ENCODE results near the gene EPHA1. TPM values are rescaled to one million over a fixed set of nuclear protein-coding genes. Genes with fewer than 3 reads are reported as not detected.

Gene EPHA1
- total RNA-seq, 5 donors from 2014 or later (not counting 1 experiment from before 2014, with no cell fraction given), result 23.8 to 49.8 (median 43.5) TPM

DNA sequence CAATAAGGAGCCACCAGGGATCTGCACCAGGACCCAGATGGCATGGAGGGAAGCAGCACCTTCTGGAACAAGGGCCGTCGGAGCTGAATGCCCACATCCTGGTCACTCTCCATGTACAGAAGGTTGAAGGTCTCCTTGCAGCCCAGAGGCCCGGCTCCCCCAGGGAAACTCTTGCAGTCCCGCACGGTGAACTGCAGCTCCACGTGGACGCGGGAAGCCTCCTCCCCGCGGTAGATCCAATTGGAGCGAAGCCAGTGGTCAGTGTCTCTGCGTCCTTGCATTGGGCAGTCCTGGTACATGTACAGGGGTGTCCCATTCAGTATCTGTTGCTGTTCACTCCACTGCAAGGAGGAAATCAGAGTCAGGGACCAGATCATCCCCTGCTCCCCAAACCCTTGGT, 7.4 kb downstream of the EPHA1 start:
- H3K4me3 ChIP-seq (ENCODE audit: control insufficient read depth in 1 of 2, extremely low read depth in 1 of 2, low read length in 1 of 2), result no peak overlapping the region
- no peak for DNase-seq
- H3K36me3 Mint-ChIP-seq, result peaks cover 11% of the 10 kb centered on the region
- WGBS (ENCODE audit: insufficient coverage), result 92% methylated on average over 12 of the region's 12 CpGs
- ChIA-PET POLR2A (interaction anchor here in 1 of 2 donors (0.8 kb wide), 1 partner anchor 400 kb away, joined by 3 read pairs; no protein-coding TSS in a partner anchor), CTCF (interaction anchor here (1.4 to 2.1 kb wide), 3 partner anchors 15 to 102 kb away, joined by 3 to 7 read pairs (median 3); no protein-coding TSS in a partner anchor)
- no peaks in the 10 kb centered on the region for H3K9me3 ChIP-seq
- H3K27me3 Mint-ChIP-seq, result no peaks in the 10 kb centered on the region
- H3K4me3 Mint-ChIP-seq, result no peak overlapping the region
- peaks cover 31 to 38% (median 36%) of the 10 kb centered on the region in 3 donors for H3K4me1 Mint-ChIP-seq
- peaks cover 0 to 2% of the 10 kb centered on the region in 2 experiments for H3K27me3 ChIP-seq (replicated peaks in 1 of 2; ENCODE audit: control insufficient read depth in 2 of 2, extremely low read depth in 1 of 2, insufficient read depth in 2 of 2, low read length in 1 of 2)
- ATAC-seq (replicated peaks in 1 of 4), result no peak
- peak overlapping the region in 1 of 2 donors; percentile 87 for H3K27ac Mint-ChIP-seq
- H3K9me3 Mint-ChIP-seq, result no peaks in the 10 kb centered on the region
- H3K27ac ChIP-seq (ENCODE audit: low read length), result no peak overlapping the region
- peaks cover 18 to 22% of the 10 kb centered on the region in 2 donors for H3K36me3 ChIP-seq (ENCODE audit: control insufficient read depth in 2 of 2, extremely low read depth in 1 of 2, insufficient read depth in 1 of 2, low read length in 1 of 2)
- H3K4me1 ChIP-seq (ENCODE audit: control insufficient read depth in 1 of 2, extremely low read depth in 1 of 2, insufficient read depth in 2 of 2, low read length in 2 of 2), result peaks cover 11 to 15% of the 10 kb centered on the region in 2 experiments

DNA sequence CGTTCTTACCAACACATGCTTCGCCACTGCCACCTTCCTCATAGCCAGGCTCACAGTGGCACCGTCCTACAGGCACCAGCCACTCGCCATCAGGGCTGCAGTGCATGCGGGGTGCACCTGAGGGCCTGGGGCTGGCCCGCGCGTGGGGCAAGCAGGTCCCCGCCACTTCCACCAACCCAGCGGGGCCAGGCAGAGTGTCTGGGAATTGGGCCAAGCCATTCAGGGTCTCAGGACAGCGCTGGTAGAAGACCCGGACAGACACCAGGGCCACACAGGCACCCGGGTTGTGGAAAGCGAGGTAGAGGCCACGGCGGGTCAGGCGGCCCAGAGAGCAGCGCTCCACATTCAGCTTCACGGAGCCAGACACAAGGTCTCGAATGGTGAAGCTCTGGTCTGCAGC, 9.0 kb downstream of the EPHA1 start:
- POLR2A ChIA-PET, result no interaction called here
- H3K4me3 ChIP-seq (ENCODE audit: control insufficient read depth in 1 of 2, extremely low read depth in 1 of 2, low read length in 1 of 2), result no peak overlapping the region
- Mint-ChIP-seq H3K27me3 (no peaks in the 10 kb centered on the region), H3K4me3 (no peak overlapping the region), H3K9me3 (no peaks in the 10 kb centered on the region), H3K36me3 (peaks cover 14% of the 10 kb centered on the region), H3K4me1 (peaks cover 20 to 33% (median 29%) of the 10 kb centered on the region in 3 donors), H3K27ac (peak overlapping the region in 1 of 2 donors; percentile 48)
- H3K27me3 ChIP-seq (replicated peaks in 1 of 2; ENCODE audit: control insufficient read depth in 2 of 2, extremely low read depth in 1 of 2, insufficient read depth in 2 of 2, low read length in 1 of 2), result peaks cover 0 to 2% of the 10 kb centered on the region in 2 experiments
- H3K36me3 ChIP-seq (ENCODE audit: control insufficient read depth in 2 of 2, extremely low read depth in 1 of 2, insufficient read depth in 1 of 2, low read length in 1 of 2), result peaks cover 18 to 28% of the 10 kb centered on the region in 2 donors
- ATAC-seq (replicated peaks in 1 of 4), result no peak
- peaks cover 4 to 8% of the 10 kb centered on the region in 2 experiments for H3K4me1 ChIP-seq (ENCODE audit: control insufficient read depth in 1 of 2, extremely low read depth in 1 of 2, insufficient read depth in 2 of 2, low read length in 2 of 2)
- H3K9me3 ChIP-seq, result no peaks in the 10 kb centered on the region
- H3K27ac ChIP-seq (ENCODE audit: low read length), result no peak overlapping the region
- WGBS (ENCODE audit: insufficient coverage), result 91% methylated on average over 16 of the region's 20 CpGs
- CTCF ChIA-PET, result interaction anchor here in 1 of 2 donors (1.8 kb wide), 1 partner anchor 100 kb away, joined by 3 read pairs; no protein-coding TSS in a partner anchor
- no peak for DNase-seq

DNA sequence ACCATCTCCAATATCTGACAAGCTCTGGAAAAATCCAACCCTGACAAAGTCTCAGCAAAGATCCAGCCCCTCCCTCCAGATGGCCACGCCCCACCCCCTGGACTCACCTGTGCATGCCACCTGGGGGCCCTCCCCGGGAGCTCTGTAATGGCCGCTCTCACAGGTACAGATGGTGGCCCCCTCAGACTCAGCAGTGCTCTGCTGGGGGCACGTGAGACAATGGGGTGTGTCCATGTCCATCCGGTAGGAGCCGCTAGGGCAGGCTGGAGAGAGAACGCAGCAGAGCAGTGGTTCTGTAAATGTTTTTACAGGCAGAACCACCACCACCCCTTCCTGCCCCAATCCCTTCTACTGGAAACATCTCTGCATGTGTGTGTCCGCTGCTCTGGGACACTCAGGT, 9.5 kb downstream of the EPHA1 start:
- 78% methylated on average over 6 of the region's 8 CpGs for WGBS (ENCODE audit: insufficient coverage)

DNA sequence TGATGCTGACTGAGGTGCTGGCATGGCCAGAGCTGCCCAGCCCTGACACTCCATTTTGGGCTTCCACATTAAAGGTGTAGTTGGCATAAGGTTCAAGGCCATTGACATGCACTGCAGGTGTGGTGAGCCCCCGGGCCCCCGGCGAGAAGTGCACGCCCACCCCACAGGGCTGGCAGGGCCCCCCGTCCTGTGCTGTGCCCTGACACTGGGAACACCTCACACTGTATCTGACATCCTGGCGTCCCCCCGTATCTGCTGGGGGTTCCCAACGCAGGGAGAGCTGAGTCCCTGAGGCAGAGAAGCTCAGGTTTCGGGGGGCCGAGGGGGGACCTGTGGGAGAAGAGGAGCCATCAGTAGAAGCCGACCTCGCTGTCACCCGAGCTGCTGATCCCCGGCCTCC, 10.0 kb downstream of the EPHA1 start:
- H3K36me3 ChIP-seq (ENCODE audit: control insufficient read depth in 2 of 2, extremely low read depth in 1 of 2, insufficient read depth in 1 of 2, low read length in 1 of 2), result peaks cover 23 to 34% of the 10 kb centered on the region in 2 donors
- H3K4me3 ChIP-seq (ENCODE audit: control insufficient read depth in 1 of 2, extremely low read depth in 1 of 2, low read length in 1 of 2), result no peak overlapping the region
- ATAC-seq (replicated peaks in 1 of 4) (no peak), DNase-seq (no peak)
- no peak overlapping the region for H3K27ac ChIP-seq (ENCODE audit: low read length)
- 90% methylated on average over 5 of the region's 14 CpGs for WGBS (ENCODE audit: insufficient coverage)
- Mint-ChIP-seq H3K9me3 (no peaks in the 10 kb centered on the region), H3K27ac (no peak overlapping the region), H3K27me3 (no peaks in the 10 kb centered on the region), H3K4me3 (no peak overlapping the region), H3K36me3 (peaks cover 14% of the 10 kb centered on the region), H3K4me1 (peaks cover 15 to 23% (median 23%) of the 10 kb centered on the region in 3 donors)
- peaks cover 0 to 2% of the 10 kb centered on the region in 2 experiments for H3K27me3 ChIP-seq (replicated peaks in 1 of 2; ENCODE audit: control insufficient read depth in 2 of 2, extremely low read depth in 1 of 2, insufficient read depth in 2 of 2, low read length in 1 of 2)
- peaks cover 1 to 8% of the 10 kb centered on the region in 2 experiments for H3K4me1 ChIP-seq (ENCODE audit: control insufficient read depth in 1 of 2, extremely low read depth in 1 of 2, insufficient read depth in 2 of 2, low read length in 2 of 2)
- ChIA-PET POLR2A (no interaction called here), CTCF (interaction anchor here in 1 of 2 donors (0.5 kb wide), 1 partner anchor 18 kb away, joined by 3 read pairs; no protein-coding TSS in a partner anchor)
- no peaks in the 10 kb centered on the region for H3K9me3 ChIP-seq

More for the DNA sequence above, 9.5 kb downstream of the EPHA1 start:
- Histone ChIP-seq H3K9me3 (no peaks in the 10 kb centered on the region), H3K4me3 (ENCODE audit: control insufficient read depth in 1 of 2, extremely low read depth in 1 of 2, low read length in 1 of 2) (no peak overlapping the region), H3K36me3 (ENCODE audit: control insufficient read depth in 2 of 2, extremely low read depth in 1 of 2, insufficient read depth in 1 of 2, low read length in 1 of 2) (peaks cover 18 to 29% of the 10 kb centered on the region in 2 donors), H3K27me3 (replicated peaks in 1 of 2; ENCODE audit: control insufficient read depth in 2 of 2, extremely low read depth in 1 of 2, insufficient read depth in 2 of 2, low read length in 1 of 2) (peaks cover 0 to 2% of the 10 kb centered on the region in 2 experiments), H3K27ac (ENCODE audit: low read length) (no peak overlapping the region), H3K4me1 (ENCODE audit: control insufficient read depth in 1 of 2, extremely low read depth in 1 of 2, insufficient read depth in 2 of 2, low read length in 2 of 2) (peaks cover 4 to 8% of the 10 kb centered on the region in 2 experiments)
- ATAC-seq (replicated peaks in 1 of 4) (no peak), DNase-seq (no peak)
- peak overlapping the region in 1 of 2 donors; percentile 48 for H3K27ac Mint-ChIP-seq
- H3K9me3 Mint-ChIP-seq, result no peaks in the 10 kb centered on the region
- no peaks in the 10 kb centered on the region for H3K27me3 Mint-ChIP-seq
- ChIA-PET CTCF (interaction anchor here in 1 of 2 donors (0.5 kb wide), 1 partner anchor 19 kb away, joined by 3 read pairs; no protein-coding TSS in a partner anchor), POLR2A (no interaction called here)
- H3K4me3 Mint-ChIP-seq, result no peak overlapping the region
- H3K36me3 Mint-ChIP-seq, result peaks cover 14% of the 10 kb centered on the region
- peaks cover 17 to 28% (median 28%) of the 10 kb centered on the region in 3 donors for H3K4me1 Mint-ChIP-seq

DNA sequence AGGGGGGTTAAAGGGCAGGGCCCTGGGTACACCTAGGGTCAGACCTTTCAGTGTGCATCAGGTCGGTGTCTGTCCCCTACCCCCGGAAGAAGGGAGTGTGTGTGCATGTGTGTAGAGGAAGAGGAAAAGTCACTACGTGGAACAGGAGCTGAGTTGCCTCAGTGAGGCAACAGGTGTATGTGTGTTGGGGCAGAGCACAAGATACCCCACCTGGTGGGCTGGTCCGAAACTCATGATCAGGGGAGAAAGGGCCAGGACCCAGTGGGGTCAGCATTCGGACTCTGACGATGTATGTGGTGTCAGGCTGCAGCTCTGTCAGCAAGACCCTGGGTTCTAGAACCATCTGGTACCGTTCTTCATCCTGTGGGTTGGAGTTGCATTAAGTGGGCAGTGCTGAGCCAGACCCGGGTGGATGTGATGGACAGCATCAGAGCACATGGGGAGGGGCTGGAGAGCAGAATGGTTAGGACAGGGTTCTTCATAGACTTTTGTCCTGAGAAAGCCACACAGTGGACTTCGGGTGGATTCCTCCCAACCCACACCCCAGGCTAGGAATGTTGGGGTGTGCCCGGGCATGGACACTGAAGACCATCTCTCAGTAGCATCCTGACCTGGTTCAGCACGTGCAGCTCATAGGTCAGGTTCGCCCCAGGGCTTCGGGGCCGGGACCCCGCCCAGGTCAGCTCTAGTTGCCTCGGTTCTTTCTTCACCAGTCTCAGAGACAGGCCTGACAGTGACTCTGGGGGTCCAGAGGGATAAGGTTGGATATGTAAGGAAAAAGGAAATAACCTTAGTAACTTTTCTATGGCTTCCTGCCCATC, 10.7 kb downstream of the EPHA1 start:
- Mint-ChIP-seq H3K4me1 (peaks cover 12 to 19% (median 18%) of the 10 kb centered on the region in 3 donors), H3K9me3 (no peaks in the 10 kb centered on the region), H3K27ac (peak overlapping the region; percentile 2 to 70), H3K36me3 (peaks cover 17% of the 10 kb centered on the region), H3K27me3 (no peaks in the 10 kb centered on the region), H3K4me3 (no peak overlapping the region)
- ChIA-PET CTCF (no interaction called here), POLR2A (no interaction called here)
- no peak for DNase-seq
- H3K27me3 ChIP-seq (replicated peaks in 1 of 2; ENCODE audit: control insufficient read depth in 2 of 2, extremely low read depth in 1 of 2, insufficient read depth in 2 of 2, low read length in 1 of 2), result peaks cover 0 to 2% of the 10 kb centered on the region in 2 experiments
- peaks cover 0 to 8% of the 10 kb centered on the region in 2 experiments for H3K4me1 ChIP-seq (ENCODE audit: control insufficient read depth in 1 of 2, extremely low read depth in 1 of 2, insufficient read depth in 2 of 2, low read length in 2 of 2)
- peaks cover 30 to 40% of the 10 kb centered on the region in 2 donors for H3K36me3 ChIP-seq (ENCODE audit: control insufficient read depth in 2 of 2, extremely low read depth in 1 of 2, insufficient read depth in 1 of 2, low read length in 1 of 2)
- 89% methylated on average over 9 of the region's 16 CpGs for WGBS (ENCODE audit: insufficient coverage)
- no peak overlapping the region for H3K27ac ChIP-seq (ENCODE audit: low read length)
- H3K9me3 ChIP-seq, result no peaks in the 10 kb centered on the region
- no peak overlapping the region for H3K4me3 ChIP-seq (ENCODE audit: control insufficient read depth in 1 of 2, extremely low read depth in 1 of 2, low read length in 1 of 2)
- ATAC-seq (replicated peaks in 1 of 4), result no peak

DNA sequence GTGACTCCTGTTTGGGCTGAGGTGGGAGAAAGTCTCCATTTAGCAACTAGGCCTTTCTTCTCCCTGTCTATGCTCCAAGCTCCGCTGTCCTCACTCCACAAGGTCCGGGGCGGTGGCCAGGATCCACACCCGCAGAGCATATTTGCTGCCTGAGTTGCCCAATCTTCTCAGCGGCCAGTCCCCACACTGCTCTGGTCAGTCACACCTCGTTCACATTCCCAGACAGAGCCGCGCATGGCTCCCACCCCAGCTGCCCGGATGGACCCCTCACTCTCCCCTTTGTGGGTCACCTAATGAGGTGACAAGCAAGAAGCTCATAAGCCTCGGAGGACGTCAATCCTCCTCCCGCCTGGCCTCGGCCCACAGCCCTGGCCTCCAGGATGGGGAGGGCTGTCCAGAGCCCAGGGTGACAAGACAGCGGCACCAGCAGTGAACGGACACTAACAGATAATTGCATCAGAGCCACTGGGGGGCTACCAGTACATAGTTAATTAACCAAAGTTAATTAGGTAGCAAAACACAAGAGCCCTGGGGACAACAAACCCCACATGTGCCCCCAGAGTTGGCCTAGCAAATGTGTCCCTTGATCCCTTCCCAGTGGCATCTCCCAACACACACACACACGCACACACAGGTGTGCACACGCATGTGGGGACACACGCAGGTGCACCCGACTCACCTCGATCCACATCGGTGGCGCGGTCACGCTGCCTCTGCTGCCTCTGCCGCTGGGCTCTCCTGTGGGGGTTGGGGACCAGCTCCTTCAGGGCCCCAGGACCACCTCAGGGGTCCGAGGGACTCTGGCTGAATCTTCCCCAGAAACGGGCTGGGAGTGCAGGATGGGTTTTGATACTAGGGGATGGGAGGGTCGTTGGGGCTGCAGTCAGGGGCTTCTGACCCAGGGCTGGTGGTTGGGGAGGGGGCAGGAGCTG, 11.8 kb downstream of the EPHA1 start:
- ATAC-seq (replicated peaks in 1 of 4), result no peak

More for the DNA sequence above, 11.8 kb downstream of the EPHA1 start:
- peaks cover 19% of the 10 kb centered on the region for H3K36me3 Mint-ChIP-seq
- H3K9me3 Mint-ChIP-seq, result no peaks in the 10 kb centered on the region
- no peaks in the 10 kb centered on the region for H3K27me3 Mint-ChIP-seq
- peaks cover 8 to 19% (median 14%) of the 10 kb centered on the region in 3 donors for H3K4me1 Mint-ChIP-seq
- H3K27me3 ChIP-seq (replicated peaks in 1 of 2; ENCODE audit: control insufficient read depth in 2 of 2, extremely low read depth in 1 of 2, insufficient read depth in 2 of 2, low read length in 1 of 2), result peaks cover 0 to 2% of the 10 kb centered on the region in 2 experiments
- 87% methylated on average over 23 of the region's 28 CpGs for WGBS (ENCODE audit: insufficient coverage)
- H3K9me3 ChIP-seq, result no peaks in the 10 kb centered on the region
- no peak for DNase-seq
- CTCF ChIA-PET, result no interaction called here
- peak overlapping the region; percentile 2 to 70 for H3K27ac Mint-ChIP-seq
- H3K4me1 ChIP-seq (ENCODE audit: control insufficient read depth in 1 of 2, extremely low read depth in 1 of 2, insufficient read depth in 2 of 2, low read length in 2 of 2), result peaks cover 0 to 8% of the 10 kb centered on the region in 2 experiments
- no peak overlapping the region for H3K27ac ChIP-seq (ENCODE audit: low read length)
- H3K36me3 ChIP-seq (ENCODE audit: control insufficient read depth in 2 of 2, extremely low read depth in 1 of 2, insufficient read depth in 1 of 2, low read length in 1 of 2), result peaks cover 33 to 46% of the 10 kb centered on the region in 2 donors
- POLR2A ChIA-PET, result no interaction called here
- no peak overlapping the region for H3K4me3 ChIP-seq (ENCODE audit: control insufficient read depth in 1 of 2, extremely low read depth in 1 of 2, low read length in 1 of 2)
- H3K4me3 Mint-ChIP-seq, result no peak overlapping the region

Data from T-cell (primary cell).